Ishikawa (cell line): Measurements from ENCODE around the gene NR2F2.

ENCODE experiments used
- CEBPB ChIP-seq: IDR thresholded peaks from 2 replicates; pipeline ENCODE4 v1.6.1; 2012
- CREB1 ChIP-seq: IDR thresholded peaks from 2 replicates; pipeline ENCODE4 v1.6.1; 2012; ENCODE audit warnings: low read depth
- EGR1 ChIP-seq: IDR thresholded peaks from 2 replicates; pipeline ENCODE4 v1.6.1; 2012
- EP300 ChIP-seq: IDR thresholded peaks from 2 replicates; pipeline ENCODE4 v1.6.1; 2012; ENCODE audit warnings: borderline replicate concordance
- FOXM1 ChIP-seq: IDR thresholded peaks from 2 replicates; pipeline ENCODE4 v1.6.1; 2012; ENCODE audit warnings: low read depth, borderline replicate concordance
- NFIC ChIP-seq: IDR thresholded peaks from 2 replicates; pipeline ENCODE4 v1.6.1; 2012
- RAD21 ChIP-seq: IDR thresholded peaks from 2 replicates; pipeline ENCODE4 v1.6.1; 2012; ENCODE audit warnings: low read depth
- REST ChIP-seq: IDR thresholded peaks from 2 replicates; pipeline ENCODE4 v1.6.1; 2012; ENCODE audit warnings: low read depth, mild to moderate bottlenecking
- TAF1 ChIP-seq: IDR thresholded peaks from 2 replicates; pipeline ENCODE4 v1.6.1; 2012; ENCODE audit warnings: low read depth, mild to moderate bottlenecking
- TCF12 ChIP-seq: IDR thresholded peaks from 2 replicates; pipeline ENCODE4 v1.6.1; 2012; ENCODE audit warnings: low read depth
- TEAD4 ChIP-seq: IDR thresholded peaks from 2 replicates; pipeline ENCODE4 v1.6.1; 2012
- USF1 ChIP-seq: IDR thresholded peaks from 2 replicates; pipeline ENCODE4 v1.6.1; 2012
- YY1 ChIP-seq: IDR thresholded peaks from 2 replicates; pipeline ENCODE4 v1.6.1; 2012; ENCODE audit warnings: low read depth
- ZBTB7A ChIP-seq: IDR thresholded peaks from 2 replicates; pipeline ENCODE4 v1.6.1; 2012; ENCODE audit warnings: low read depth
- TF ChIP-seq, protein P1 (sequence below): IDR thresholded peaks from 2 replicates; pipeline ENCODE4 v1.6.1; 2012

NR2F2 gene

GRCh38 chr15:96320107-96320506 is 10.4 kb upstream of the NR2F2 start:
- TF ChIP-seq EP300, result no peak
- no peak for TF ChIP-seq REST
- TF ChIP-seq YY1, result no peak
- no peak for TF ChIP-seq CREB1
- no peak for TF ChIP-seq CEBPB
- TF ChIP-seq, protein P1, sequence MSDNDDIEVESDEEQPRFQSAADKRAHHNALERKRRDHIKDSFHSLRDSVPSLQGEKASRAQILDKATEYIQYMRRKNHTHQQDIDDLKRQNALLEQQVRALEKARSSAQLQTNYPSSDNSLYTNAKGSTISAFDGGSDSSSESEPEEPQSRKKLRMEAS, result no peak
- no peak for TF ChIP-seq FOXM1
- TF ChIP-seq TEAD4, result no peak
- TF ChIP-seq TAF1, result no peak
- TF ChIP-seq NFIC, result no peak
- TF ChIP-seq EGR1, result no peak
- no peak for TF ChIP-seq RAD21
- no peak for TF ChIP-seq TCF12
- TF ChIP-seq ZBTB7A, result no peak
- no peak for TF ChIP-seq USF1

- no peak for TF ChIP-seq TAF1
- TF ChIP-seq USF1, result no peak
- no peak for TF ChIP-seq YY1
- TF ChIP-seq CEBPB, result no peak
These were observed 9.5 kb upstream of the NR2F2 start for GRCh38 chr15:96320703-96321638.

- no peak for TF ChIP-seq TCF12
- TF ChIP-seq YY1, result no peak
These were observed 8.6 kb upstream of the NR2F2 start for GRCh38 chr15:96321639-96322535.

- TF ChIP-seq TAF1, result no peak
- no peak for TF ChIP-seq FOXM1
- no peak for TF ChIP-seq RAD21
- no peak for TF ChIP-seq EP300
- TF ChIP-seq, protein P1, result no peak
- TF ChIP-seq YY1, result no peak
- no peak for TF ChIP-seq TCF12
- no peak for TF ChIP-seq USF1
- no peak for TF ChIP-seq REST
- no peak for TF ChIP-seq CREB1
- TF ChIP-seq CEBPB, result no peak
- TF ChIP-seq TEAD4, result no peak
- no peak for TF ChIP-seq ZBTB7A
- no peak for TF ChIP-seq EGR1
These were observed 7.8 kb upstream of the NR2F2 start for GRCh38 chr15:96322536-96323318.
